GM12865 (cell line): ENCODE results near the gene TRMT2A.

Source experiments
- DNase-seq: peaks from one replicate; pipeline ENCODE4 v3.0.0; 2010; ENCODE audit warnings: low read depth
- H3K4me3 ChIP-seq: 2 replicates; pipeline ENCODE4 v1.5.1; 2011; ENCODE audit warnings: mild to moderate bottlenecking, low read depth, low read length, control low read depth
- CTCF ChIP-seq: IDR thresholded peaks from 2 replicates; pipeline ENCODE4 v1.5.1; 2011; ENCODE audit warnings: low read length, control low read depth, low read depth, inconsistent platforms; ENCODE audit not compliant: insufficient read depth; ENCODE audit errors: missing control alignments

The TRMT2A gene

GRCh38 chr22:20108757-20109230, 8.2 kb downstream of the TRMT2A start:
- no peak overlapping the region for H3K4me3 ChIP-seq
- no peak for DNase-seq
- no peak for TF ChIP-seq CTCF

GRCh38 chr22:20107951-20108756, 8.9 kb downstream of the TRMT2A start:
- no peak for TF ChIP-seq CTCF
- no peak for DNase-seq

GRCh38 chr22:20107471-20107901, 9.5 kb downstream of the TRMT2A start:
- DNase-seq: no peak
- H3K4me3 ChIP-seq: no peak overlapping the region
- no peak for TF ChIP-seq CTCF

More at GRCh38 chr22:20107951-20108756, 8.9 kb downstream of the TRMT2A start:
- H3K4me3 ChIP-seq: no peak overlapping the region

- DNase-seq: no peak
- no peak overlapping the region for H3K4me3 ChIP-seq
- TF ChIP-seq CTCF: no peak
These were observed 10.2 kb downstream of the TRMT2A start for GRCh38 chr22:20106849-20107237.

- no peak for TF ChIP-seq CTCF
- DNase-seq: no peak
- H3K4me3 ChIP-seq: no peak overlapping the region
These were observed 10.7 kb downstream of the TRMT2A start for GRCh38 chr22:20106205-20106848.

- no peak for TF ChIP-seq CTCF
- no peak for DNase-seq
- no peak overlapping the region for H3K4me3 ChIP-seq
These were observed 11.4 kb downstream of the TRMT2A start for GRCh38 chr22:20105456-20106204.
